Measurements from ENCODE around the gene JDP2. TPM values are rescaled to one million over a fixed set of nuclear protein-coding genes. Genes with fewer than 3 reads are reported as not detected.

JDP2 gene
- total RNA-seq, 1 donor from 2014 or later: 58.4 TPM

- DNase-seq (ENCODE audit: low read depth) (peak; percentile 11), FAIRE-seq (no peak)
- Histone ChIP-seq H3K27me3 (ENCODE audit: control insufficient read depth, insufficient read depth, low read length) (no peaks in the 10 kb centered on the region), H3K36me3 (ENCODE audit: control insufficient read depth, insufficient read depth, low read length) (no peaks in the 10 kb centered on the region), H3K4me3 (ENCODE audit: low read depth, low read length) (no peak overlapping the region)
- TF ChIP-seq CTCF (IDR thresholded peaks at IDR 0.05; ENCODE audit: insufficient read depth, low read length, severe bottlenecking): no peak
These were observed 82.7 kb downstream of the JDP2 start for GRCh38 chr14:75510547-75510946.

- TF ChIP-seq CTCF (IDR thresholded peaks at IDR 0.05; ENCODE audit: insufficient read depth, low read length, severe bottlenecking): no peak
- Histone ChIP-seq H3K36me3 (ENCODE audit: control insufficient read depth, insufficient read depth, low read length) (no peaks in the 10 kb centered on the region), H3K27me3 (ENCODE audit: control insufficient read depth, insufficient read depth, low read length) (no peaks in the 10 kb centered on the region), H3K4me3 (ENCODE audit: low read depth, low read length) (no peak overlapping the region)
- DNase-seq (ENCODE audit: low read depth) (no peak), FAIRE-seq (no peak)
These were observed 83.4 kb downstream of the JDP2 start for GRCh38 chr14:75511201-75511600.

GRCh38 chr14:75513911-75514672, 86.3 kb downstream of the JDP2 start:
- no peak for TF ChIP-seq CTCF (IDR thresholded peaks at IDR 0.05; ENCODE audit: insufficient read depth, low read length, severe bottlenecking)
- FAIRE-seq (no peak), DNase-seq (ENCODE audit: low read depth) (no peak)
- Histone ChIP-seq H3K36me3 (ENCODE audit: control insufficient read depth, insufficient read depth, low read length) (no peaks in the 10 kb centered on the region), H3K27me3 (ENCODE audit: control insufficient read depth, insufficient read depth, low read length) (no peaks in the 10 kb centered on the region), H3K4me3 (ENCODE audit: low read depth, low read length) (no peak overlapping the region)

GRCh38 chr14:75514673-75515628, 87.1 kb downstream of the JDP2 start:
- Histone ChIP-seq H3K36me3 (ENCODE audit: control insufficient read depth, insufficient read depth, low read length) (no peaks in the 10 kb centered on the region), H3K27me3 (ENCODE audit: control insufficient read depth, insufficient read depth, low read length) (no peaks in the 10 kb centered on the region), H3K4me3 (ENCODE audit: low read depth, low read length) (no peak overlapping the region)
- no peak for TF ChIP-seq CTCF (IDR thresholded peaks at IDR 0.05; ENCODE audit: insufficient read depth, low read length, severe bottlenecking)
- DNase-seq (ENCODE audit: low read depth) (no peak), FAIRE-seq (no peak)

- no peaks in the 10 kb centered on the region for H3K27me3 ChIP-seq (ENCODE audit: control insufficient read depth, insufficient read depth, low read length)
- TF ChIP-seq CTCF (IDR thresholded peaks at IDR 0.05; ENCODE audit: insufficient read depth, low read length, severe bottlenecking): no peak
- H3K36me3 ChIP-seq (ENCODE audit: control insufficient read depth, insufficient read depth, low read length): no peaks in the 10 kb centered on the region
- no peak for FAIRE-seq
- no peak overlapping the region for H3K4me3 ChIP-seq (ENCODE audit: low read depth, low read length)
- DNase-seq (ENCODE audit: low read depth): no peak
These were observed 87.8 kb downstream of the JDP2 start for GRCh38 chr14:75515629-75515996.

Data from bronchial epithelial cell (primary cell).